Natural killer cell (primary cell): ENCODE data around the gene CCNL2. TPM values are rescaled to one million over a fixed set of nuclear protein-coding genes. Genes with fewer than 3 reads are reported as not detected.
A peak's percentile ranks its signal among the peaks of the same experiment; 100 is the strongest.

Source experiments
- ATAC-seq, 3 donors: fragments of 150-1000 bp in 2 of 3; fragments of 200-7000 bp in 1 of 3; cut with Tn5 transposase; 1 replicate in 1 of 3; 2 replicates in 2 of 3; pipeline ENCODE4 v1.10.0; 2021; ENCODE audit warnings: mild to moderate bottlenecking in 2 of 3, moderate library complexity in 2 of 3
- DNase-seq, 2 donors: peaks; one replicate each; pipeline versions ENCODE4 v3.0.0 to v3.0.0-alpha.2; 2013 to 2021; ENCODE audit warnings: mixed read lengths in 1 of 2
- H3K27ac ChIP-seq: one replicate; pipeline ENCODE4 v1.5.1; 2013; ENCODE audit warnings: mild to moderate bottlenecking, low read length
- H3K27me3 ChIP-seq: one replicate; pipeline ENCODE4 v1.6.1; 2013; ENCODE audit warnings: low read length; ENCODE audit not compliant: control insufficient read depth, insufficient read depth
- H3K36me3 ChIP-seq: one replicate; pipeline ENCODE4 v1.6.1; 2013; ENCODE audit warnings: low read length; ENCODE audit not compliant: control insufficient read depth, insufficient read depth
- H3K4me1 ChIP-seq: one replicate; pipeline ENCODE4 v1.6.1; 2013; ENCODE audit warnings: low read length; ENCODE audit not compliant: control insufficient read depth, insufficient read depth
- H3K4me3 ChIP-seq: one replicate; pipeline ENCODE4 v1.5.1; 2013; ENCODE audit warnings: low read length
- H3K9me3 ChIP-seq: one replicate; pipeline ENCODE4 v1.6.1; 2013; ENCODE audit warnings: low read length; ENCODE audit not compliant: control insufficient read depth, insufficient read depth
- H3K27ac Mint-ChIP-seq, 2 donors: one replicate each; pipeline ENCODE4 v1.8.0; 2022; ENCODE audit warnings: mild to moderate bottlenecking in 2 of 2, mixed read lengths in 2 of 2, moderate library complexity in 1 of 2
- H3K27me3 Mint-ChIP-seq, 2 donors: one replicate each; pipeline ENCODE4 v1.8.0; 2022; ENCODE audit warnings: low read depth in 2 of 2, mixed read lengths in 2 of 2
- H3K36me3 Mint-ChIP-seq: one replicate; pipeline ENCODE4 v1.8.0; 2022; ENCODE audit warnings: mixed read lengths
- H3K4me1 Mint-ChIP-seq, 2 donors: one replicate each; pipeline ENCODE4 v1.8.0; 2022; ENCODE audit warnings: mixed read lengths in 2 of 2
- H3K4me3 Mint-ChIP-seq: one replicate; pipeline ENCODE4 v1.8.0; 2022; ENCODE audit warnings: mild to moderate bottlenecking, moderate library complexity, mixed read lengths
- H3K9me3 Mint-ChIP-seq, 2 donors: one replicate each; pipeline ENCODE4 v1.8.0; 2022; ENCODE audit warnings: mixed read lengths in 2 of 2
- CTCF ChIP-seq: fragments of 200-600 bp; IDR thresholded peaks from one replicate; pipeline ENCODE4 v1.8.0; 2022; ENCODE audit warnings: antibody characterized with exemption
- WGBS: methylation state at CpG from one replicate; pipeline ENCODE4 v1.1.7; 2013; ENCODE audit warnings: missing lambda C conversion rate; ENCODE audit not compliant: insufficient coverage; 5-methylcytosine and 5-hydroxymethylcytosine counted together
- intact Hi-C: fragments of 100-400 bp; cut with micrococcal nuclease; formaldehyde crosslinking; loops from one replicate; pipeline ENCODE4 v1.14.2; 2022
- total RNA-seq, 4 donors: library from RNA; stranded (reverse); fragments of 120-200 nt in 1 of 4; gene quantifications; one replicate each; pipeline versions ENCODE4 v1.2.3 to v1.2.4, GENCODE V29; 2013 to 2022

CCNL2 gene
- total RNA-seq, 3 donors from 2014 or later (not counting 1 experiment from before 2014, with no cell fraction given), result 253 to 281 (median 274) TPM

GRCh38 chr1:1373051-1373814 lies 25.9 kb downstream of the CCNL2 start:
- peaks cover 9% of the 10 kb centered on the region for H3K36me3 ChIP-seq
- H3K27ac ChIP-seq, result no peak overlapping the region
- H3K4me3 ChIP-seq, result no peak overlapping the region
- peaks cover 49% of the 10 kb centered on the region for H3K4me1 ChIP-seq
- WGBS, result 92% methylated on average over 26 of the region's 26 CpGs
- DNase-seq (no peak), ATAC-seq (no peak)
- Mint-ChIP-seq H3K27ac (peak overlapping the region; percentile 38 to 60), H3K27me3 (no peaks in the 10 kb centered on the region), H3K9me3 (no peaks in the 10 kb centered on the region), H3K36me3 (no peaks in the 10 kb centered on the region), H3K4me3 (peak overlapping the region; percentile 57), H3K4me1 (peaks cover 10 to 27% of the 10 kb centered on the region in 2 donors)
- no peak for TF ChIP-seq CTCF
- no peaks in the 10 kb centered on the region for H3K9me3 ChIP-seq
- intact Hi-C loops, result no loop called here
- no peaks in the 10 kb centered on the region for H3K27me3 ChIP-seq

GRCh38 chr1:1371746-1372711 lies 27.1 kb downstream of the CCNL2 start:
- peak; percentile 34 to 62 (median 40) for ATAC-seq
- no peaks in the 10 kb centered on the region for H3K9me3 Mint-ChIP-seq

GRCh38 chr1:1371364-1371745 lies 27.8 kb downstream of the CCNL2 start:
- no peak for TF ChIP-seq CTCF
- H3K27ac ChIP-seq, result peak overlapping the region; percentile 65
- H3K9me3 ChIP-seq, result no peaks in the 10 kb centered on the region
- WGBS, result 7% methylated on average over 12 of the region's 12 CpGs
- Mint-ChIP-seq H3K36me3 (no peaks in the 10 kb centered on the region), H3K9me3 (no peaks in the 10 kb centered on the region), H3K4me3 (peak overlapping the region; percentile 32), H3K27ac (peak overlapping the region in 1 of 2 donors; percentile 79), H3K4me1 (peaks cover 10 to 27% of the 10 kb centered on the region in 2 donors), H3K27me3 (no peaks in the 10 kb centered on the region)
- peaks cover 9% of the 10 kb centered on the region for H3K36me3 ChIP-seq
- H3K27me3 ChIP-seq, result no peaks in the 10 kb centered on the region
- H3K4me3 ChIP-seq, result no peak overlapping the region
- peak; percentile 54 to 72 (median 59) for ATAC-seq
- DNase-seq, result peak; percentile 64 to 93
- intact Hi-C loops, result no loop called here
- peaks cover 49% of the 10 kb centered on the region for H3K4me1 ChIP-seq

More at GRCh38 chr1:1371746-1372711, 27.1 kb downstream of the CCNL2 start:
- Histone ChIP-seq H3K4me3 (no peak overlapping the region), H3K4me1 (peaks cover 49% of the 10 kb centered on the region), H3K27ac (peak overlapping the region; percentile 65), H3K27me3 (no peaks in the 10 kb centered on the region), H3K9me3 (no peaks in the 10 kb centered on the region), H3K36me3 (peaks cover 9% of the 10 kb centered on the region)
- H3K4me3 Mint-ChIP-seq, result peak overlapping the region; percentile 67
- DNase-seq, result peak; percentile 76 to 84
- peaks cover 10 to 27% of the 10 kb centered on the region in 2 donors for H3K4me1 Mint-ChIP-seq
- WGBS, result 30% methylated on average over 26 of the region's 26 CpGs
- no peaks in the 10 kb centered on the region for H3K27me3 Mint-ChIP-seq
- H3K27ac Mint-ChIP-seq, result peak overlapping the region; percentile 38 to 79
- intact Hi-C loops, result no loop called here
- TF ChIP-seq CTCF, result peak; percentile 83
- no peaks in the 10 kb centered on the region for H3K36me3 Mint-ChIP-seq
